MM.1S (cell line): ENCODE results near the gene ISOC2.

Source experiments
- DNase-seq: peaks from one replicate; pipeline ENCODE4 v3.0.0-alpha.2; 2015
- H2AFZ ChIP-seq: fragments of 300-600 bp; sonication (generic); 2 replicates; pipeline ENCODE4 v1.6.0; 2016; ENCODE audit warnings: antibody characterized with exemption, low read length
- H3F3A ChIP-seq: fragments of 300-600 bp; sonication (generic); 2 replicates; pipeline ENCODE4 v1.6.1; 2016; ENCODE audit warnings: mild to moderate bottlenecking, antibody characterized with exemption, low read length, moderate library complexity, mixed read lengths; ENCODE audit not compliant: insufficient read depth
- H3K27ac ChIP-seq: fragments of 300-600 bp; sonication (generic); 2 replicates; pipeline ENCODE4 v1.5.1; 2016; ENCODE audit warnings: mild to moderate bottlenecking, low read length
- H3K27me3 ChIP-seq: fragments of 300-600 bp; sonication (generic); replicated peaks from 2 replicates; pipeline ENCODE4 v1.6.0; 2016; ENCODE audit warnings: low read length; ENCODE audit not compliant: insufficient read depth
- H3K36me3 ChIP-seq: fragments of 300-600 bp; sonication (generic); replicated peaks from 2 replicates; pipeline ENCODE4 v1.6.1; 2016; ENCODE audit warnings: mild to moderate bottlenecking, low read length, mixed read lengths; ENCODE audit not compliant: insufficient read depth
- H3K4me1 ChIP-seq: fragments of 300-600 bp; sonication (generic); 2 replicates; pipeline ENCODE4 v1.6.1; 2016; ENCODE audit warnings: low read length, mixed read lengths
- H3K4me2 ChIP-seq: fragments of 300-600 bp; sonication (generic); 2 replicates; pipeline ENCODE4 v1.6.0; 2016; ENCODE audit warnings: low read depth, low read length
- H3K4me3 ChIP-seq: fragments of 300-600 bp; sonication (generic); 2 replicates; pipeline ENCODE4 v1.5.1; 2016; ENCODE audit warnings: low read length, mixed read lengths
- H3K79me2 ChIP-seq: fragments of 300-600 bp; sonication (generic); 2 replicates; pipeline ENCODE4 v1.6.1; 2016; ENCODE audit warnings: mixed run types, low read length, mixed read lengths
- H3K9ac ChIP-seq: fragments of 300-600 bp; sonication (generic); 2 replicates; pipeline ENCODE4 v1.6.1; 2016; ENCODE audit warnings: low read length, mixed read lengths
- H3K9me2 ChIP-seq: fragments of 300-600 bp; sonication (generic); replicated peaks from 2 replicates; pipeline ENCODE4 v1.6.1; 2016; ENCODE audit warnings: mild to moderate bottlenecking, low read length, mixed read lengths; ENCODE audit not compliant: insufficient read depth
- H3K9me3 ChIP-seq: fragments of 300-600 bp; sonication (generic); replicated peaks from 2 replicates; pipeline ENCODE4 v1.6.1; 2016; ENCODE audit warnings: mild to moderate bottlenecking, low read length, mixed read lengths; ENCODE audit not compliant: insufficient read depth
- H4K20me1 ChIP-seq: fragments of 300-600 bp; sonication (generic); 2 replicates; pipeline ENCODE4 v1.6.1; 2016; ENCODE audit warnings: mild to moderate bottlenecking, low read length, moderate library complexity, mixed read lengths; ENCODE audit not compliant: insufficient read depth
- EZH2 ChIP-seq: fragments of 300-600 bp; sonication (generic); optimal IDR thresholded peaks from 2 replicates; pipeline ENCODE3; 2017; ENCODE audit warnings: low read depth, mild to moderate bottlenecking, antibody characterized with exemption, low read length, mixed read lengths
- EZH2phosphoT487 ChIP-seq: fragments of 300-600 bp; sonication (generic); IDR thresholded peaks from 2 replicates; pipeline ENCODE4 v1.6.1; 2018; ENCODE audit warnings: antibody characterized with exemption, low read length
- TF ChIP-seq, protein P1 (sequence below): fragments of 300-600 bp; sonication (generic); IDR thresholded peaks from 2 replicates; pipeline ENCODE4 v1.5.1; 2016; ENCODE audit warnings: antibody characterized with exemption, low read length, mixed read lengths

ISOC2 gene

GRCh38 chr19:55504252-55504603 is 42.8 kb upstream of the ISOC2 start:
- Histone ChIP-seq H3K9me2 (no peaks in the 10 kb centered on the region), H2AFZ (peak overlapping the region; percentile 37; the same call in 1 of the 2 replicates), H3K4me3 (no peak overlapping the region), H3K79me2 (no peaks in the 10 kb centered on the region), H3K9ac (no peak overlapping the region), H3K4me2 (peak overlapping the region; percentile 45; the same call in 1 of the 2 replicates), H3K27me3 (peaks cover 83% of the 10 kb centered on the region), H4K20me1 (no peaks in the 10 kb centered on the region), H3K27ac (no peak overlapping the region), H3F3A (no peaks in the 10 kb centered on the region), H3K9me3 (no peaks in the 10 kb centered on the region), H3K4me1 (peaks cover 9% of the 10 kb centered on the region; the same call in 1 of the 2 replicates), H3K36me3 (no peaks in the 10 kb centered on the region)
- DNase-seq: no peak
- TF ChIP-seq, protein P1, sequence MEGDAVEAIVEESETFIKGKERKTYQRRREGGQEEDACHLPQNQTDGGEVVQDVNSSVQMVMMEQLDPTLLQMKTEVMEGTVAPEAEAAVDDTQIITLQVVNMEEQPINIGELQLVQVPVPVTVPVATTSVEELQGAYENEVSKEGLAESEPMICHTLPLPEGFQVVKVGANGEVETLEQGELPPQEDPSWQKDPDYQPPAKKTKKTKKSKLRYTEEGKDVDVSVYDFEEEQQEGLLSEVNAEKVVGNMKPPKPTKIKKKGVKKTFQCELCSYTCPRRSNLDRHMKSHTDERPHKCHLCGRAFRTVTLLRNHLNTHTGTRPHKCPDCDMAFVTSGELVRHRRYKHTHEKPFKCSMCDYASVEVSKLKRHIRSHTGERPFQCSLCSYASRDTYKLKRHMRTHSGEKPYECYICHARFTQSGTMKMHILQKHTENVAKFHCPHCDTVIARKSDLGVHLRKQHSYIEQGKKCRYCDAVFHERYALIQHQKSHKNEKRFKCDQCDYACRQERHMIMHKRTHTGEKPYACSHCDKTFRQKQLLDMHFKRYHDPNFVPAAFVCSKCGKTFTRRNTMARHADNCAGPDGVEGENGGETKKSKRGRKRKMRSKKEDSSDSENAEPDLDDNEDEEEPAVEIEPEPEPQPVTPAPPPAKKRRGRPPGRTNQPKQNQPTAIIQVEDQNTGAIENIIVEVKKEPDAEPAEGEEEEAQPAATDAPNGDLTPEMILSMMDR: 0 out of 2 replicates have a peak, but pooled peaks have one; percentile 2
- TF ChIP-seq EZH2phosphoT487: no peak

DNA sequence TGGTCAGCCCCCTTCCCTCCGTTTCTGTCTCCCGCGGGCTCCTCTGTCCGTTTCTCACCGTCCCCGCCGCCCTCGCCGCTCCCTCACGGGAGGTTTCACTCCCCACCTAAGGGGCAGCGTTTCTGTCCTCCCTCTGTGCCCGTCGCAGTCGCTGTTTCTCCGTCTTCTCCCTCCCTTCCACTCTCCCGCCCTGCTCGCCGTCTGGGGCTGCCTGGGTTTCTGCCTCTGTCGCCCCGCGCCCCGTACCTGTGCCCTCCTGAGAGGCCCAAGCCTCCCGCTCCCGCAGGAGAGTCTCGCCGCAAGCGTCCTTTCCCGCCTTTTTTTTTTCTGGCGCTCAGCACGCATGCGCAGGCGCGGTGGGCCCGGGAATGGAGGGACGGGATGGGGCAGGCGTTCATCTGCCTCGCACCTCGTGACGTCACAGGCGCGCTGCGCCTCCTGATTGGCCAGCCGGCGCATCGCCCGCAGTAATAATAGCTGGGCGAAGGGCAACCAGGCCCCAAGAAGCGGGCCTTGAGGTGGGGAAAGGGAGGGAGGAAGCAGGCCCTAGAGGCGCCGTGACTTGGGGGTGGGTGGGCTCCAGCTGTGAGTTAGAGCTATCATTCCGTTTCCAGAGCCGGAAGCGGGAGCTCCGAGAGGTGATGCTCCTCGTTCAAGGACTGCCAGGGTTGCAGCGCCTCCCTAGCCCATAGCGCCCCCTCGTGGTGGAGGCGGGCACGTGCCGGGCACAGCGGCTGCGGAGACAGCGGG is 42.2 kb upstream of the ISOC2 start:
- H2AFZ ChIP-seq: peak overlapping the region; percentile 37
- peak overlapping the region; percentile 45 for H3K4me2 ChIP-seq
- TF ChIP-seq, protein P1: peak; percentile 93
- TF ChIP-seq EZH2 (no peak), EZH2phosphoT487 (no peak)
- no peaks in the 10 kb centered on the region for H3K36me3 ChIP-seq
- DNase-seq: peak; percentile 88
- no peaks in the 10 kb centered on the region for H4K20me1 ChIP-seq
- no peaks in the 10 kb centered on the region for H3K9me2 ChIP-seq
- H3F3A ChIP-seq: no peaks in the 10 kb centered on the region
- no peak overlapping the region for H3K27ac ChIP-seq
- H3K9me3 ChIP-seq: no peaks in the 10 kb centered on the region
- H3K4me3 ChIP-seq: peak overlapping the region; percentile 46; the same call in 1 of the 2 replicates
- no peak overlapping the region for H3K9ac ChIP-seq
- peaks cover 9% of the 10 kb centered on the region; the same call in 1 of the 2 replicates for H3K4me1 ChIP-seq
- no peaks in the 10 kb centered on the region for H3K79me2 ChIP-seq
- H3K27me3 ChIP-seq: peaks cover 83% of the 10 kb centered on the region

- H3K27me3 ChIP-seq: peaks cover 85% of the 10 kb centered on the region
- H3K9me3 ChIP-seq: no peaks in the 10 kb centered on the region
- no peak overlapping the region for H3K4me2 ChIP-seq
- H3K79me2 ChIP-seq: no peaks in the 10 kb centered on the region
- TF ChIP-seq EZH2 (no peak), EZH2phosphoT487 (no peak)
- TF ChIP-seq, protein P1: no peak
- DNase-seq: no peak
- no peaks in the 10 kb centered on the region for H3K9me2 ChIP-seq
- no peak overlapping the region for H3K27ac ChIP-seq
- H3K4me1 ChIP-seq: peaks cover 9% of the 10 kb centered on the region; the same call in 1 of the 2 replicates
- H3K4me3 ChIP-seq: no peak overlapping the region
- H3K9ac ChIP-seq: no peak overlapping the region
- no peaks in the 10 kb centered on the region for H3F3A ChIP-seq
- H2AFZ ChIP-seq: peak overlapping the region; percentile 37
- H3K36me3 ChIP-seq: no peaks in the 10 kb centered on the region
- H4K20me1 ChIP-seq: no peaks in the 10 kb centered on the region
Observed at GRCh38 chr19:55503157-55503501, 41.7 kb upstream of the ISOC2 start.
